ENCODE measurements around the gene AGAP2. TPM values are rescaled to one million over a fixed set of nuclear protein-coding genes. Genes with fewer than 3 reads are reported as not detected.

Gene AGAP2
- total and polyA plus RNA-seq, 9 donors, result 3.2 to 13.1 (median 10.7) TPM

- 96% methylated on average over 3 of the region's 3 CpGs for WGBS (ENCODE audit: insufficient coverage)
- Histone ChIP-seq H3K4me3 (ENCODE audit: low read length) (no peak overlapping the region), H3K27ac (ENCODE audit: low read length) (no peak overlapping the region), H3K27me3 (ENCODE audit: control insufficient read depth, insufficient read depth, low read length) (no peaks in the 10 kb centered on the region), H3K4me1 (ENCODE audit: control insufficient read depth, insufficient read depth, low read length) (peaks cover 8% of the 10 kb centered on the region), H3K36me3 (ENCODE audit: control insufficient read depth, insufficient read depth, low read length) (peaks cover 44% of the 10 kb centered on the region), H3K9me3 (replicated peaks; ENCODE audit: control insufficient read depth, low read depth, low read length) (peaks cover 2% of the 10 kb centered on the region)
- no peak for DNase-seq
Observed at GRCh38 chr12:57698414-57698813, 40.1 kb downstream of the AGAP2 start.

- H3K36me3 ChIP-seq (ENCODE audit: control insufficient read depth, insufficient read depth, low read length), result peaks cover 39% of the 10 kb centered on the region
- no CpG with 5 or more reads among the region's 1 CpG for WGBS (ENCODE audit: insufficient coverage)
- no peak overlapping the region for H3K27ac ChIP-seq (ENCODE audit: low read length)
- DNase-seq, result no peak
- H3K9me3 ChIP-seq (replicated peaks; ENCODE audit: control insufficient read depth, low read depth, low read length), result no peaks in the 10 kb centered on the region
- no peak overlapping the region for H3K4me3 ChIP-seq (ENCODE audit: low read length)
- no peaks in the 10 kb centered on the region for H3K27me3 ChIP-seq (ENCODE audit: control insufficient read depth, insufficient read depth, low read length)
- H3K4me1 ChIP-seq (ENCODE audit: control insufficient read depth, insufficient read depth, low read length), result peaks cover 10% of the 10 kb centered on the region
Observed at GRCh38 chr12:57697076-57697475, 41.5 kb downstream of the AGAP2 start.

GRCh38 chr12:57695770-57696432 lies 42.6 kb downstream of the AGAP2 start:
- WGBS (ENCODE audit: insufficient coverage), result 96% methylated on average over 7 of the region's 11 CpGs
- H3K36me3 ChIP-seq (ENCODE audit: control insufficient read depth, insufficient read depth, low read length), result peaks cover 39% of the 10 kb centered on the region
- no peaks in the 10 kb centered on the region for H3K27me3 ChIP-seq (ENCODE audit: control insufficient read depth, insufficient read depth, low read length)
- H3K27ac ChIP-seq (ENCODE audit: low read length), result no peak overlapping the region
- no peaks in the 10 kb centered on the region for H3K9me3 ChIP-seq (replicated peaks; ENCODE audit: control insufficient read depth, low read depth, low read length)
- no peak for DNase-seq
- peaks cover 10% of the 10 kb centered on the region for H3K4me1 ChIP-seq (ENCODE audit: control insufficient read depth, insufficient read depth, low read length)
- H3K4me3 ChIP-seq (ENCODE audit: low read length), result no peak overlapping the region

GRCh38 chr12:57694459-57695019 lies 44.0 kb downstream of the AGAP2 start:
- Histone ChIP-seq H3K9me3 (replicated peaks; ENCODE audit: control insufficient read depth, low read depth, low read length) (no peaks in the 10 kb centered on the region), H3K4me1 (ENCODE audit: control insufficient read depth, insufficient read depth, low read length) (peaks cover 10% of the 10 kb centered on the region), H3K27me3 (ENCODE audit: control insufficient read depth, insufficient read depth, low read length) (no peaks in the 10 kb centered on the region), H3K4me3 (ENCODE audit: low read length) (peak overlapping the region; percentile 98), H3K27ac (ENCODE audit: low read length) (peak overlapping the region; percentile 91), H3K36me3 (ENCODE audit: control insufficient read depth, insufficient read depth, low read length) (peaks cover 36% of the 10 kb centered on the region)
- peak; percentile 20 for DNase-seq
- WGBS (ENCODE audit: insufficient coverage), result 0% methylated on average over 4 of the region's 15 CpGs

GRCh38 chr12:57693659-57694458 lies 44.7 kb downstream of the AGAP2 start, which contains the start of gene OS9:
Gene OS9, plus strand, starts transcription at chr12:57694132. Its CDS starts 30 bp downstream, at chr12:57694162.
- H3K27me3 ChIP-seq (ENCODE audit: control insufficient read depth, insufficient read depth, low read length), result no peaks in the 10 kb centered on the region
- no peaks in the 10 kb centered on the region for H3K9me3 ChIP-seq (replicated peaks; ENCODE audit: control insufficient read depth, low read depth, low read length)
- under 1% methylated on average over 40 of the region's 45 CpGs for WGBS (ENCODE audit: insufficient coverage)

GRCh38 chr12:57693317-57693658 lies 45.3 kb downstream of the AGAP2 start:
- H3K27ac ChIP-seq (ENCODE audit: low read length), result no peak overlapping the region

More at GRCh38 chr12:57693659-57694458, 44.7 kb downstream of the AGAP2 start, which contains the start of gene OS9:
- DNase-seq, result peak; percentile 100
- Histone ChIP-seq H3K4me1 (ENCODE audit: control insufficient read depth, insufficient read depth, low read length) (peaks cover 10% of the 10 kb centered on the region), H3K36me3 (ENCODE audit: control insufficient read depth, insufficient read depth, low read length) (peaks cover 30% of the 10 kb centered on the region), H3K4me3 (ENCODE audit: low read length) (peak within 1 kb of the TSS; percentile 98), H3K27ac (ENCODE audit: low read length) (peak within 1 kb of the TSS; percentile 91)

GRCh38 chr12:57692500-57692899 lies 46.0 kb downstream of the AGAP2 start:
- Histone ChIP-seq H3K36me3 (ENCODE audit: control insufficient read depth, insufficient read depth, low read length) (peaks cover 23% of the 10 kb centered on the region), H3K4me1 (ENCODE audit: control insufficient read depth, insufficient read depth, low read length) (peaks cover 10% of the 10 kb centered on the region), H3K4me3 (ENCODE audit: low read length) (no peak overlapping the region), H3K27me3 (ENCODE audit: control insufficient read depth, insufficient read depth, low read length) (peaks cover under 1% of the 10 kb centered on the region), H3K27ac (ENCODE audit: low read length) (no peak overlapping the region), H3K9me3 (replicated peaks; ENCODE audit: control insufficient read depth, low read depth, low read length) (no peaks in the 10 kb centered on the region)
- DNase-seq, result no peak
- WGBS (ENCODE audit: insufficient coverage), result 92% methylated on average over 11 of the region's 15 CpGs

More at GRCh38 chr12:57693317-57693658, 45.3 kb downstream of the AGAP2 start:
- Histone ChIP-seq H3K36me3 (ENCODE audit: control insufficient read depth, insufficient read depth, low read length) (peaks cover 26% of the 10 kb centered on the region), H3K27me3 (ENCODE audit: control insufficient read depth, insufficient read depth, low read length) (no peaks in the 10 kb centered on the region), H3K4me3 (ENCODE audit: low read length) (no peak overlapping the region), H3K4me1 (ENCODE audit: control insufficient read depth, insufficient read depth, low read length) (peaks cover 10% of the 10 kb centered on the region), H3K9me3 (replicated peaks; ENCODE audit: control insufficient read depth, low read depth, low read length) (no peaks in the 10 kb centered on the region)
- DNase-seq, result no peak
- WGBS (ENCODE audit: insufficient coverage), result 90% methylated on average over 2 of the region's 10 CpGs

- Histone ChIP-seq H3K4me1 (ENCODE audit: control insufficient read depth, insufficient read depth, low read length) (peaks cover 2% of the 10 kb centered on the region), H3K9me3 (replicated peaks; ENCODE audit: control insufficient read depth, low read depth, low read length) (no peaks in the 10 kb centered on the region), H3K36me3 (ENCODE audit: control insufficient read depth, insufficient read depth, low read length) (no peaks in the 10 kb centered on the region), H3K27ac (ENCODE audit: low read length) (no peak overlapping the region), H3K4me3 (ENCODE audit: low read length) (no peak overlapping the region), H3K27me3 (ENCODE audit: control insufficient read depth, insufficient read depth, low read length) (peaks cover 2% of the 10 kb centered on the region)
- DNase-seq, result no peak
- WGBS (ENCODE audit: insufficient coverage), result no CpG with 5 or more reads among the region's 2 CpGs
Observed at GRCh38 chr12:57688931-57689330, 49.6 kb downstream of the AGAP2 start.

- DNase-seq, result no peak
- H3K27ac ChIP-seq (ENCODE audit: low read length), result no peak overlapping the region
- no peaks in the 10 kb centered on the region for H3K4me1 ChIP-seq (ENCODE audit: control insufficient read depth, insufficient read depth, low read length)
- H3K9me3 ChIP-seq (replicated peaks; ENCODE audit: control insufficient read depth, low read depth, low read length), result no peaks in the 10 kb centered on the region
- H3K27me3 ChIP-seq (ENCODE audit: control insufficient read depth, insufficient read depth, low read length), result peaks cover 2% of the 10 kb centered on the region
- no peaks in the 10 kb centered on the region for H3K36me3 ChIP-seq (ENCODE audit: control insufficient read depth, insufficient read depth, low read length)
- H3K4me3 ChIP-seq (ENCODE audit: low read length), result no peak overlapping the region
- WGBS (ENCODE audit: insufficient coverage), result no CpG with 5 or more reads among the region's 4 CpGs
Observed at GRCh38 chr12:57687862-57688261, 50.7 kb downstream of the AGAP2 start.

- Histone ChIP-seq H3K4me1 (ENCODE audit: control insufficient read depth, insufficient read depth, low read length) (no peaks in the 10 kb centered on the region), H3K9me3 (replicated peaks; ENCODE audit: control insufficient read depth, low read depth, low read length) (peaks cover 3% of the 10 kb centered on the region), H3K36me3 (ENCODE audit: control insufficient read depth, insufficient read depth, low read length) (no peaks in the 10 kb centered on the region), H3K27me3 (ENCODE audit: control insufficient read depth, insufficient read depth, low read length) (no peaks in the 10 kb centered on the region), H3K27ac (ENCODE audit: low read length) (no peak overlapping the region), H3K4me3 (ENCODE audit: low read length) (no peak overlapping the region)
- DNase-seq, result no peak
Observed at GRCh38 chr12:57679697-57680096, 58.8 kb downstream of the AGAP2 start.
